Upper lobe of left lung (tissue), 4 donors: ENCODE results near the gene RAB40B.

Source experiments
- EP300 ChIP-seq, 4 donors: sonication (generic); formaldehyde crosslinking; IDR thresholded peaks; one replicate each; pipeline ENCODE4 v1.5.1; 2017; ENCODE audit warnings: antibody characterized with exemption in 4 of 4, control low read depth in 2 of 4
- POLR2A ChIP-seq, 4 donors: fragments of 450-650 bp; IDR thresholded peaks; one replicate each; pipeline ENCODE4 v1.5.1; 2016 to 2017; ENCODE audit warnings: antibody characterized with exemption in 4 of 4, mild to moderate bottlenecking in 2 of 4
- TF ChIP-seq, protein P1 (sequence below), 6 experiments: fragments of 450-650 bp in 4 of 6; fragments of 200-600 bp in 2 of 6; sonication (generic) in 2 of 6; IDR thresholded peaks; one replicate each; pipeline ENCODE4 v1.5.1; 2016 to 2019; ENCODE audit warnings: antibody characterized with exemption in 6 of 6

DNA sequence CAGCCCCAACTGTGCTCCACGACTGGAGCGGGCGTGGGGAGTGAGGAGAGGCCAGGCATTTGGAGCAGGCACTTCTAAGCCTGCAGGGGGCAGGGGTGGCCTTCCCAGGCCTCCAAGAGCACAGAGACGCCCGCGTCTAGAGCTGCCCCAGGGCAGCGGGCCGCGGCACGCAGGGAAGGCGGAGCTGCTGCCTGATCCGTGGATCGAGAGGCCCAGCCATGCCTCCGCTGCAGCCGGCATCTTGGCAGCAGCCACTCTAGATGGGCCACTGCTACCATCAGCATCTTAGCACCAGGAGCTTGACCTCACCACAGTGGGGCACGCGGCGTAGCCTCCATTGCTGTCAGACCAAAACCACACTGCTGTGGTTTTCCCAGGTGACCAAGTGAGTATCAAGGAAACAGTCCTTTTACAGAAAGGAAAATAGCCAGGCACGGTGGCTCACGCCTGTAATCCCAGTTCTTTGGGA lies 29.8 kb downstream of the RAB40B start:
- TF ChIP-seq, protein P1, sequence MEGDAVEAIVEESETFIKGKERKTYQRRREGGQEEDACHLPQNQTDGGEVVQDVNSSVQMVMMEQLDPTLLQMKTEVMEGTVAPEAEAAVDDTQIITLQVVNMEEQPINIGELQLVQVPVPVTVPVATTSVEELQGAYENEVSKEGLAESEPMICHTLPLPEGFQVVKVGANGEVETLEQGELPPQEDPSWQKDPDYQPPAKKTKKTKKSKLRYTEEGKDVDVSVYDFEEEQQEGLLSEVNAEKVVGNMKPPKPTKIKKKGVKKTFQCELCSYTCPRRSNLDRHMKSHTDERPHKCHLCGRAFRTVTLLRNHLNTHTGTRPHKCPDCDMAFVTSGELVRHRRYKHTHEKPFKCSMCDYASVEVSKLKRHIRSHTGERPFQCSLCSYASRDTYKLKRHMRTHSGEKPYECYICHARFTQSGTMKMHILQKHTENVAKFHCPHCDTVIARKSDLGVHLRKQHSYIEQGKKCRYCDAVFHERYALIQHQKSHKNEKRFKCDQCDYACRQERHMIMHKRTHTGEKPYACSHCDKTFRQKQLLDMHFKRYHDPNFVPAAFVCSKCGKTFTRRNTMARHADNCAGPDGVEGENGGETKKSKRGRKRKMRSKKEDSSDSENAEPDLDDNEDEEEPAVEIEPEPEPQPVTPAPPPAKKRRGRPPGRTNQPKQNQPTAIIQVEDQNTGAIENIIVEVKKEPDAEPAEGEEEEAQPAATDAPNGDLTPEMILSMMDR (IDR thresholded peaks at IDR 0.05) = peak in 5 of 6 experiments; percentile 58 to 83 (median 70)
- TF ChIP-seq EP300 (IDR thresholded peaks at IDR 0.05) = no peak
- no peak for TF ChIP-seq POLR2A (IDR thresholded peaks at IDR 0.05)
